Right lobe of liver (tissue), 6 donors: Measurements from ENCODE around the gene ZNF674. TPM values are rescaled to one million over a fixed set of nuclear protein-coding genes. Genes with fewer than 3 reads are reported as not detected.

Experiments
- ATAC-seq, 4 donors: fragments of 200-7000 bp; cut with Tn5 transposase; one replicate each; pipeline ENCODE4 v1.9.1; 2020; ENCODE audit warnings: mild to moderate bottlenecking in 4 of 4, moderate library complexity in 4 of 4
- DNase-seq, 3 donors: peaks; one replicate each; pipeline ENCODE4 v3.0.0-alpha.2; 2020
- H3K27ac ChIP-seq, 3 donors: fragments of 200-600 bp; one replicate each; pipeline ENCODE4 v1.8.0; 2022
- H3K27me3 ChIP-seq, 2 donors: fragments of 200-600 bp; one replicate each; pipeline ENCODE4 v1.8.0; 2022
- H3K36me3 ChIP-seq, 4 donors: fragments of 200-600 bp; sonication (generic) in 1 of 4; one replicate each; pipeline versions ENCODE4 v1.5.1 to v1.8.0; 2017 to 2022; ENCODE audit warnings: control low read depth in 1 of 4
- H3K4me1 ChIP-seq, 4 donors: fragments of 200-600 bp; sonication (generic) in 1 of 4; one replicate each; pipeline versions ENCODE4 v1.5.1 to v1.8.0; 2017 to 2022; ENCODE audit warnings: control low read depth in 1 of 4
- H3K4me3 ChIP-seq, 3 donors: fragments of 200-600 bp; one replicate each; pipeline ENCODE4 v1.8.0; 2022
- H3K9me3 ChIP-seq, 4 donors: fragments of 200-600 bp; sonication (generic) in 1 of 4; one replicate each; pipeline versions ENCODE4 v1.5.1 to v1.8.0; 2017 to 2022; ENCODE audit warnings: control low read depth in 1 of 4
- CTCF ChIP-seq, 4 donors: fragments of 200-600 bp in 3 of 4; fragments of 450-650 bp in 1 of 4; IDR thresholded peaks; one replicate each; pipeline versions ENCODE4 v1.5.1 to v1.8.0; 2016 to 2022; ENCODE audit warnings: antibody characterized with exemption in 4 of 4, mild to moderate bottlenecking in 2 of 4
- POLR2A ChIP-seq: fragments of 450-650 bp; IDR thresholded peaks from one replicate; pipeline ENCODE4 v1.6.1; 2017; ENCODE audit warnings: antibody characterized with exemption, mild to moderate bottlenecking
- WGBS: methylation state at CpG from one replicate; pipeline ENCODE4 v1.1.6; 2018; ENCODE audit warnings: low coverage, low lambda C conversion rate; ENCODE audit not compliant: insufficient coverage; ENCODE audit errors: missing lambda C conversion rate; 5-methylcytosine and 5-hydroxymethylcytosine counted together
- intact Hi-C, 2 donors: fragments of 100-400 bp; cut with DNase I; formaldehyde crosslinking; loops; one replicate each; pipeline versions ENCODE4 v1.11.2 to v1.14.1; 2022
- total RNA-seq, 6 experiments: library from RNA; depleted of rRNA in 2 of 6; stranded (reverse); fragments of >200 nt in 2 of 6; fragmentation: NEBNext Ultra II Directional in 3 of 6; extraction: Animal tissue kit (Norgen Biotek cat#: 25700) in 3 of 6; gene quantifications; one replicate each; pipeline versions ENCODE4 v1.1.0 to v1.2.4, GENCODE V29; 2016 to 2023
- donor health status: DM: no; HTN: yes; CAD: no.
- donor health status: DM: no; HTN: no; CAD: no.
- donor health status: DM: no; HTN: no; CAD: no.
- donor health status: DM: no; HTN: yes; CAD: no.
- donor health status: DM: no; HTN: yes; CAD: no.

ZNF674 gene
- total RNA-seq, 6 experiments from 2014 or later = 0.86 to 3.1 (median 2.2) TPM

GRCh38 chrX:46579250-46579649 is 34.0 kb upstream of the ZNF674 start:
- peaks cover 0 to 3% (median 0%) of the 10 kb centered on the region in 4 donors for H3K4me1 ChIP-seq
- no peaks in the 10 kb centered on the region for H3K36me3 ChIP-seq
- no peaks in the 10 kb centered on the region for H3K27me3 ChIP-seq
- intact Hi-C loops = no loop called here
- H3K4me3 ChIP-seq = no peak overlapping the region
- WGBS = 50% methylated on average over 1 of the region's 1 CpG
- DNase-seq (no peak), ATAC-seq (no peak)
- TF ChIP-seq POLR2A (no peak), CTCF (IDR thresholded peaks at IDR 0.05) (no peak)
- H3K9me3 ChIP-seq = no peaks in the 10 kb centered on the region
- H3K27ac ChIP-seq = no peak overlapping the region

GRCh38 chrX:46577221-46578005 is 32.2 kb upstream of the ZNF674 start:
- DNase-seq (no peak), ATAC-seq (no peak)
- no peaks in the 10 kb centered on the region for H3K36me3 ChIP-seq
- intact Hi-C loops = no loop called here
- H3K27me3 ChIP-seq = no peaks in the 10 kb centered on the region
- TF ChIP-seq POLR2A (no peak), CTCF (IDR thresholded peaks at IDR 0.05) (no peak)
- WGBS = 43% methylated on average over 5 of the region's 7 CpGs
- no peak overlapping the region for H3K4me3 ChIP-seq
- H3K27ac ChIP-seq = no peak overlapping the region
- no peaks in the 10 kb centered on the region for H3K9me3 ChIP-seq
- H3K4me1 ChIP-seq = peaks cover 0 to 3% (median 0%) of the 10 kb centered on the region in 4 donors

- Histone ChIP-seq H3K9me3 (no peaks in the 10 kb centered on the region), H3K27me3 (no peaks in the 10 kb centered on the region), H3K27ac (peak overlapping the region in 1 of 3 donors; percentile 33), H3K4me3 (peak overlapping the region in 2 of 3 donors; percentile 58 to 61), H3K36me3 (no peaks in the 10 kb centered on the region), H3K4me1 (peaks cover 0 to 3% (median 0%) of the 10 kb centered on the region in 4 donors)
- WGBS = 23% methylated on average over 3 of the region's 3 CpGs
- DNase-seq (no peak), ATAC-seq (peak in 3 of 4 donors; percentile 6 to 20 (median 15))
- intact Hi-C loops = no loop called here
- TF ChIP-seq POLR2A = no peak
- no peak for TF ChIP-seq CTCF (IDR thresholded peaks at IDR 0.05)
These were observed 31.2 kb upstream of the ZNF674 start for GRCh38 chrX:46576458-46576857.

GRCh38 chrX:46575991-46576392 is 30.8 kb upstream of the ZNF674 start:
- H3K4me1 ChIP-seq = peaks cover 0 to 3% (median 0%) of the 10 kb centered on the region in 4 donors
- TF ChIP-seq CTCF (IDR thresholded peaks at IDR 0.05) (no peak), POLR2A (no peak)
- intact Hi-C loops = no loop called here
- no peaks in the 10 kb centered on the region for H3K36me3 ChIP-seq
- ATAC-seq (peak; percentile 45 to 59 (median 52)), DNase-seq (peak; percentile 30 to 68 (median 60))
- H3K9me3 ChIP-seq = no peaks in the 10 kb centered on the region
- 27% methylated on average over 6 of the region's 6 CpGs for WGBS
- peak overlapping the region; percentile 40 to 61 (median 58) for H3K4me3 ChIP-seq
- H3K27me3 ChIP-seq = no peaks in the 10 kb centered on the region
- peak overlapping the region in 1 of 3 donors; percentile 33 for H3K27ac ChIP-seq
